ENCODE data around the gene KIAA0930.
A peak's percentile ranks its signal among the peaks of the same experiment; 100 is the strongest.

The KIAA0930 gene

DNA sequence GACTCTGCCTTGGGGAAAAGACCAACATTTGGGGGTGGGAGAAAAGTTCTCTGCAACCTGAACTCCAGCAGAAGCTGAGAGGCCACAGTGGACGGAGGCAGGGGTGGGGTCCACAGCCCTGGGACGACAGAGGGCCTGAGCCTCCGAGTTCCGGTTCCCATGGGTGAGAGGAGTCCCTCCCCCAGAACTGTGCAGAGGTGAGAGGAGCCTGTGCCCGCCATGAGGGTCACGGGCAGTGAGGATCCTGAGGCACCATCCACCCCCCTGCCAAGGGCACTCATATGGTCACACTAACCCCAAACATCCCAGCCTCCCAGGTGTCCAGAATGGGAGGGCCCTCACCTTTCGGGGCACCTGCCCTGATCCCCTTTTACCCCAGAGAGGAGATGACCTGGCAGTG, 30.5 kb downstream of the KIAA0930 start:
- ATAC-seq: no peak
- no peak for TF ChIP-seq ISL1 (CRISPR knock-in tag; IDR thresholded peaks at IDR 0.05)

DNA sequence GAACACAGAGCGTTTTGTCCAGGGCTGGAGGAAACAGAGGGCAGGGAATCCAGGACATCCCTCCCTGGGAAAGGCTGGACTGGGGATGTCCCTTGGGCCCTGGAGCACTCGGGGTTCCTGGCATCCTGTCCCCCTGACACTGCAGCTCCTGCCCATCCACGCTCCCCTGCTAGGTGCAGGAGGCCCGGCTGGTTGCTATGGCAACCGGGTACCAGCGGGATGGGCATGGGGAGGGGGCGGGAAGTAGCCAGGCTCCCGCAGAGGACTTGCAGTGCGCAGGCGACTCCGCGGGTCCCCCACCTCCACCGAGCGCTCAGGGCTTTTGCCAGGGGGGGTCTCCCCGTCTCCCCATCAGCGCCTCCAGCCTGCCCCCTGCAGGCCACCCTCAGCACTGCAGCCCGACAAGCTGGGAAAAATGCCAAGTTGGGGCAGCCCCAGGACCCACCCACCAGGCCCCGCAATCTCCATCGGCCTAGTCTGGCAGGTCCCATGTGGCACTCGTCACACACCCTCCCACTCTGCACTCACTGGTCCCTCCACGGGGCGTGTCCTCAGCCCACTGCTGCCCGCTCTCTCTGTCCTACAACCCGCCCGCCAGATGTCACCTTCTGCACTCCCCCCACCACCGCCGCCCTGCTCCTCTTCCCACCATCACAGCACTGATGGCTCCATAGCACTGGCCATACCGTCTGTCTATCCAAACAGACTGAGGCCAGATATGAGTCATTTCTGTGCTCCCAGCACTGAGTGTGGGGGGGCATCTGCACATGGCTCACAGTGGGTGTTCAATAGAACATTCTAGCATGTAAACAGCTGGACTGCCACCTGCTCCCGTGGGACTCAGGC, 31.5 kb downstream of the KIAA0930 start:
- peak; percentile 34 for ATAC-seq
- TF ChIP-seq, protein P1, sequence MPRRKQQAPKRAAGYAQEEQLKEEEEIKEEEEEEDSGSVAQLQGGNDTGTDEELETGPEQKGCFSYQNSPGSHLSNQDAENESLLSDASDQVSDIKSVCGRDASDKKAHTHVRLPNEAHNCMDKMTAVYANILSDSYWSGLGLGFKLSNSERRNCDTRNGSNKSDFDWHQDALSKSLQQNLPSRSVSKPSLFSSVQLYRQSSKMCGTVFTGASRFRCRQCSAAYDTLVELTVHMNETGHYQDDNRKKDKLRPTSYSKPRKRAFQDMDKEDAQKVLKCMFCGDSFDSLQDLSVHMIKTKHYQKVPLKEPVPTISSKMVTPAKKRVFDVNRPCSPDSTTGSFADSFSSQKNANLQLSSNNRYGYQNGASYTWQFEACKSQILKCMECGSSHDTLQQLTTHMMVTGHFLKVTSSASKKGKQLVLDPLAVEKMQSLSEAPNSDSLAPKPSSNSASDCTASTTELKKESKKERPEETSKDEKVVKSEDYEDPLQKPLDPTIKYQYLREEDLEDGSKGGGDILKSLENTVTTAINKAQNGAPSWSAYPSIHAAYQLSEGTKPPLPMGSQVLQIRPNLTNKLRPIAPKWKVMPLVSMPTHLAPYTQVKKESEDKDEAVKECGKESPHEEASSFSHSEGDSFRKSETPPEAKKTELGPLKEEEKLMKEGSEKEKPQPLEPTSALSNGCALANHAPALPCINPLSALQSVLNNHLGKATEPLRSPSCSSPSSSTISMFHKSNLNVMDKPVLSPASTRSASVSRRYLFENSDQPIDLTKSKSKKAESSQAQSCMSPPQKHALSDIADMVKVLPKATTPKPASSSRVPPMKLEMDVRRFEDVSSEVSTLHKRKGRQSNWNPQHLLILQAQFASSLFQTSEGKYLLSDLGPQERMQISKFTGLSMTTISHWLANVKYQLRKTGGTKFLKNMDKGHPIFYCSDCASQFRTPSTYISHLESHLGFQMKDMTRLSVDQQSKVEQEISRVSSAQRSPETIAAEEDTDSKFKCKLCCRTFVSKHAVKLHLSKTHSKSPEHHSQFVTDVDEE (CRISPR knock-in tag; IDR thresholded peaks at IDR 0.05): peak; percentile 39; the same call in 1 of the 2 replicates
- TF ChIP-seq CSDC2 (CRISPR knock-in tag; IDR thresholded peaks at IDR 0.05): no peak
- TF ChIP-seq, protein P2, sequence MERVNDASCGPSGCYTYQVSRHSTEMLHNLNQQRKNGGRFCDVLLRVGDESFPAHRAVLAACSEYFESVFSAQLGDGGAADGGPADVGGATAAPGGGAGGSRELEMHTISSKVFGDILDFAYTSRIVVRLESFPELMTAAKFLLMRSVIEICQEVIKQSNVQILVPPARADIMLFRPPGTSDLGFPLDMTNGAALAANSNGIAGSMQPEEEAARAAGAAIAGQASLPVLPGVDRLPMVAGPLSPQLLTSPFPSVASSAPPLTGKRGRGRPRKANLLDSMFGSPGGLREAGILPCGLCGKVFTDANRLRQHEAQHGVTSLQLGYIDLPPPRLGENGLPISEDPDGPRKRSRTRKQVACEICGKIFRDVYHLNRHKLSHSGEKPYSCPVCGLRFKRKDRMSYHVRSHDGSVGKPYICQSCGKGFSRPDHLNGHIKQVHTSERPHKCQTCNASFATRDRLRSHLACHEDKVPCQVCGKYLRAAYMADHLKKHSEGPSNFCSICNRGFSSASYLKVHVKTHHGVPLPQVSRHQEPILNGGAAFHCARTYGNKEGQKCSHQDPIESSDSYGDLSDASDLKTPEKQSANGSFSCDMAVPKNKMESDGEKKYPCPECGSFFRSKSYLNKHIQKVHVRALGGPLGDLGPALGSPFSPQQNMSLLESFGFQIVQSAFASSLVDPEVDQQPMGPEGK (CRISPR knock-in tag; IDR thresholded peaks at IDR 0.05; ENCODE audit: borderline replicate concordance): peak; percentile 94
- no peak for TF ChIP-seq ZNF565 (CRISPR knock-in tag; conservative IDR thresholded peaks at IDR 0.05; ENCODE audit: low read depth)
- TF ChIP-seq TCF4 (CRISPR knock-in tag; IDR thresholded peaks at IDR 0.05; ENCODE audit: borderline replicate concordance): peak; percentile 43; the same call in 1 of the 2 replicates

DNA sequence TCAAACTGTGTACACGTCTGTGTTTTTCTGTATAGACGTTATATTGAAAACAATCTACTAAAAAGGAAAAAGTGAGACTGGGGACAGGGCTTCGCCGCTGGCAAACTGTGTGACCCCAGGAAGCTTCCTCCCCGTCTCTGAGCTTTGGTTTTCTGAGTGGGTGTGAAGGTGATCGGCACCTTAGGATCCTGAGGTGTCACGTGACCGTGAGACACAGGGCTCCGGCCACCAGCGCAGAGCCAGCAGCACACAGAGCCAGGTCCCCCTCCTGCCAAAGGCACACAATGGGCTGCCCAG, 32.0 kb downstream of the KIAA0930 start:
- no peak for TF ChIP-seq SNAI2 (CRISPR knock-in tag; IDR thresholded peaks at IDR 0.05)
- TF ChIP-seq ZC3H10 (CRISPR knock-in tag; IDR thresholded peaks at IDR 0.05): no peak
- TF ChIP-seq, protein P3, sequence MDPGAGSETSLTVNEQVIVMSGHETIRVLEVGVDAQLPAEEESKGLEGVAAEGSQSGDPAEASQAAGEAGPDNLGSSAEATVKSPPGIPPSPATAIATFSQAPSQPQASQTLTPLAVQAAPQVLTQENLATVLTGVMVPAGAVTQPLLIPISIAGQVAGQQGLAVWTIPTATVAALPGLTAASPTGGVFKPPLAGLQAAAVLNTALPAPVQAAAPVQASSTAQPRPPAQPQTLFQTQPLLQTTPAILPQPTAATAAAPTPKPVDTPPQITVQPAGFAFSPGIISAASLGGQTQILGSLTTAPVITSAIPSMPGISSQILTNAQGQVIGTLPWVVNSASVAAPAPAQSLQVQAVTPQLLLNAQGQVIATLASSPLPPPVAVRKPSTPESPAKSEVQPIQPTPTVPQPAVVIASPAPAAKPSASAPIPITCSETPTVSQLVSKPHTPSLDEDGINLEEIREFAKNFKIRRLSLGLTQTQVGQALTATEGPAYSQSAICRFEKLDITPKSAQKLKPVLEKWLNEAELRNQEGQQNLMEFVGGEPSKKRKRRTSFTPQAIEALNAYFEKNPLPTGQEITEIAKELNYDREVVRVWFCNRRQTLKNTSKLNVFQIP (CRISPR knock-in tag; IDR thresholded peaks at IDR 0.05; ENCODE audit: borderline replicate concordance, low read depth): no peak
- TF ChIP-seq CSDC2 (CRISPR knock-in tag; IDR thresholded peaks at IDR 0.05): no peak
- no peak for TF ChIP-seq ARNTL (CRISPR knock-in tag; IDR thresholded peaks at IDR 0.05; ENCODE audit: borderline replicate concordance, low read depth)
- no peak for TF ChIP-seq ZNF8 (CRISPR knock-in tag; IDR thresholded peaks at IDR 0.05)
- TF ChIP-seq RARB (CRISPR knock-in tag; IDR thresholded peaks at IDR 0.05): no peak
- TF ChIP-seq, protein P2 (CRISPR knock-in tag; IDR thresholded peaks at IDR 0.05; ENCODE audit: borderline replicate concordance): no peak
- TF ChIP-seq TOX (CRISPR knock-in tag; IDR thresholded peaks at IDR 0.05; ENCODE audit: borderline replicate concordance): no peak
- TF ChIP-seq GLIS3 (CRISPR knock-in tag; IDR thresholded peaks at IDR 0.05): no peak
- ATAC-seq: no peak

DNA sequence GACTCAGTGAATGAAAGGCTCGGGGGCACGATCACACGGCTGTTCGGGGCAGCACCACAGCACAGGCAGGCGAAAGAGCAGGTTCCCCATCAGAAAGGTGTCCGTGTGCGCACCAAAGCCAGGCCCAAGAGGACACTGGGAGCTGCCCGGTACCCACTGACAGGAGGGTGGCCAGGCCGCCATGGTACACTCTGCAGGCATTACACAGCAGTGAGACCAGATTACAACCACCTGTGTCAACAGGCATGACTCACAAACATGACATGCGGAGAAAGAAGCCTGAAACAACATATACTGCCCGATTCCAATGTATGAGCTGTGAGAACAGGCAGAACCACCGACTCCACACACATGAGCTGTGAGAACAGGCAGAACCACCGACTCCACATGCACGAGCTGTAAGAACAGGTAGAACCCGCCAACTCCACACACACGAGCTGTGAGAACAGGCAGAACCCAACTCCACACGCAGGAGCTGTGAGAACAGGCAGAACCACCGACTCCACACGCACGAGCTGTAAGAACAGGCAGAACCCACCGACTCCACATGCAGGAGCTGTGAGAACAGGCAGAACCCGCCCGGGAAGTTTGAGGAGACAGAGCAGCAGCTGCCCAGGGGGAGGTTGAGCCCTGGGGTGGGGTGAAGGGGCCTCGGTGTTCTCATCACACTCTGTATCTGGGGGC, 32.6 kb downstream of the KIAA0930 start:
- TF ChIP-seq CSDC2 (CRISPR knock-in tag; IDR thresholded peaks at IDR 0.05) (no peak), TCF4 (CRISPR knock-in tag; IDR thresholded peaks at IDR 0.05; ENCODE audit: borderline replicate concordance) (peak; percentile 33; the same call in 1 of the 2 replicates)
- TF ChIP-seq, protein P3 (CRISPR knock-in tag; IDR thresholded peaks at IDR 0.05; ENCODE audit: borderline replicate concordance, low read depth): no peak
- ATAC-seq: no peak

Data from SK-N-SH treated with all-trans-retinoic acid at 6 μM for 48 hours (cell line).